BE2C (cell line): ENCODE measurements around the gene CLPSL1. TPM values are rescaled to one million over a fixed set of nuclear protein-coding genes. Genes with fewer than 3 reads are reported as not detected.
A peak's percentile ranks its signal among the peaks of the same experiment; 100 is the strongest.
"Not testable (repeated sequence)": the region's sequence is repeated elsewhere in the genome, so short reads cannot be mapped to it uniquely, and the experiment has no call there.

ENCODE experiments used
- DNase-seq: peaks from one replicate; pipeline ENCODE4 v3.0.0-alpha.2; 2020
- H3K27me3 ChIP-seq: fragments of 250-450 bp; sonication (Bioruptor Pico); 2 replicates; pipeline ENCODE4 v1.5.1; 2020; ENCODE audit warnings: mild to moderate bottlenecking
- H3K36me3 ChIP-seq: fragments of 250-450 bp; sonication (Bioruptor Pico); 2 replicates; pipeline ENCODE4 v1.5.1; 2020; ENCODE audit warnings: mild to moderate bottlenecking
- H3K4me1 ChIP-seq: fragments of 250-450 bp; sonication (Bioruptor Pico); 2 replicates; pipeline ENCODE4 v1.5.1; 2020
- H3K4me3 ChIP-seq: 2 replicates; pipeline ENCODE4 v1.5.1; 2011; ENCODE audit warnings: low read depth, low read length
- H3K9me3 ChIP-seq: fragments of 250-450 bp; sonication (Bioruptor Pico); 2 replicates; pipeline ENCODE4 v1.5.1; 2020
- CTCF ChIP-seq: IDR thresholded peaks from 2 replicates; pipeline ENCODE4 v1.5.1; 2012; ENCODE audit warnings: mild to moderate bottlenecking, low read depth, low read length
- polyA plus RNA-seq: library from polyadenylated mRNA; unstranded; fragments of >200 nt; gene quantifications from one replicate; pipeline ENCODE4 v1.2.1, GENCODE V29; 2012; ENCODE audit warnings: low read depth, missing spikeins; ENCODE audit not compliant: insufficient read length, insufficient read depth

CLPSL1 gene
- polyA plus RNA-seq, result not detected

- Histone ChIP-seq H3K27me3 (no peaks in the 10 kb centered on the region), H3K36me3 (no peaks in the 10 kb centered on the region), H3K4me3 (no peak within 1 kb of the TSS), H3K4me1 (no peaks in the 10 kb centered on the region), H3K9me3 (no peaks in the 10 kb centered on the region)
- no peak for DNase-seq
- TF ChIP-seq CTCF, result no peak
These were observed at the start of gene CLPSL1 for GRCh38 chr6:35780719-35781118. Gene CLPSL1, plus strand, starts transcription at chr6:35781019. Its CDS starts 92 bp downstream, at chr6:35781111.

- no peaks in the 10 kb centered on the region for H3K27me3 ChIP-seq
- H3K9me3 ChIP-seq, result no peaks in the 10 kb centered on the region
- peaks cover 29% of the 10 kb centered on the region for H3K4me1 ChIP-seq
- H3K36me3 ChIP-seq, result no peaks in the 10 kb centered on the region
- H3K4me3 ChIP-seq, result peak overlapping the region; percentile 76
- peak; percentile 97 for DNase-seq
- TF ChIP-seq CTCF, result no peak
These were observed 49.4 kb upstream of the CLPSL1 start for GRCh38 chr6:35731414-35731735.

- Histone ChIP-seq H3K4me1 (peaks cover 23% of the 10 kb centered on the region), H3K27me3 (no peaks in the 10 kb centered on the region), H3K4me3 (peak overlapping the region; percentile 76), H3K36me3 (no peaks in the 10 kb centered on the region), H3K9me3 (no peaks in the 10 kb centered on the region)
- peak; percentile 94 for DNase-seq
- TF ChIP-seq CTCF, result no peak
These were observed 48.9 kb upstream of the CLPSL1 start for GRCh38 chr6:35731736-35732532.

- peaks cover 18% of the 10 kb centered on the region for H3K4me1 ChIP-seq
- no peaks in the 10 kb centered on the region for H3K9me3 ChIP-seq
- no peak for TF ChIP-seq CTCF
- no peaks in the 10 kb centered on the region for H3K27me3 ChIP-seq
- no peak overlapping the region for H3K4me3 ChIP-seq
- H3K36me3 ChIP-seq, result no peaks in the 10 kb centered on the region
- DNase-seq, result no peak
These were observed 47.2 kb upstream of the CLPSL1 start for GRCh38 chr6:35733633-35734032.

- not testable (repeated sequence) for DNase-seq, H3K9me3 ChIP-seq, H3K4me3 ChIP-seq, H3K27me3 ChIP-seq, H3K36me3 ChIP-seq
- peaks cover 11% of the 10 kb centered on the region for H3K4me1 ChIP-seq
These were observed 46.5 kb upstream of the CLPSL1 start for GRCh38 chr6:35734319-35734718.

GRCh38 chr6:35735452-35735851, 45.4 kb upstream of the CLPSL1 start:
- H3K4me3 ChIP-seq, result no peak overlapping the region
- no peak for DNase-seq
- no peaks in the 10 kb centered on the region for H3K9me3 ChIP-seq
- TF ChIP-seq CTCF, result no peak
- no peaks in the 10 kb centered on the region for H3K27me3 ChIP-seq
- no peaks in the 10 kb centered on the region for H3K36me3 ChIP-seq
- H3K4me1 ChIP-seq, result peaks cover 11% of the 10 kb centered on the region
